ENCODE measurements around the gene PLEKHG5. TPM values are rescaled to one million over a fixed set of nuclear protein-coding genes. Genes with fewer than 3 reads are reported as not detected.

The PLEKHG5 gene
- total and polyA plus RNA-seq, 4 donors, result 0.28 to 1.9 (median 1.1) TPM

- TF ChIP-seq CTCF (IDR thresholded peaks at IDR 0.05; ENCODE audit: low read depth, low read length, missing input control) (no peak), JUND (IDR thresholded peaks at IDR 0.05) (no peak), FOXA2 (IDR thresholded peaks at IDR 0.05) (no peak)
Observed at GRCh38 chr1:6528492-6528891, 37.0 kb upstream of the PLEKHG5 start (continued).

- Histone ChIP-seq H3K27me3 (ENCODE audit: control insufficient read depth in 4 of 4, insufficient read depth in 4 of 4, low read length in 3 of 4) (no peaks in the 10 kb centered on the region), H3K4me1 (ENCODE audit: control insufficient read depth in 4 of 4, insufficient read depth in 4 of 4, low read length in 3 of 4) (no peaks in the 10 kb centered on the region), H3K36me3 (ENCODE audit: control insufficient read depth in 4 of 4, insufficient read depth in 3 of 4, low read depth in 1 of 4, low read length in 3 of 4) (peaks cover 20 to 41% (median 30%) of the 10 kb centered on the region in 4 donors), H3K4me3 (ENCODE audit: low read depth in 1 of 3, low read length in 3 of 3) (no peak overlapping the region), H3K9me3 (ENCODE audit: control insufficient read depth in 4 of 4, low read length in 3 of 4) (no peaks in the 10 kb centered on the region), H3K27ac (ENCODE audit: low read depth in 1 of 2, low read length in 2 of 2) (no peak overlapping the region), H3K9ac (ENCODE audit: low read depth in 1 of 2, low read length in 2 of 2) (no peak overlapping the region)
- DNase-seq (ENCODE audit: low spot score), result no peak
- 93% methylated on average over 11 of the region's 11 CpGs for WGBS
- no peak for TF ChIP-seq GABPA (IDR thresholded peaks at IDR 0.05 in 1 of 2, conservative IDR thresholded peaks at IDR 0.05 in 1 of 2)
- no peak for TF ChIP-seq NR2F2 (IDR thresholded peaks at IDR 0.05)
- TF ChIP-seq RXRA (IDR thresholded peaks at IDR 0.05), result no peak
- no peak for TF ChIP-seq ZBTB33 (IDR thresholded peaks at IDR 0.05)
- TF ChIP-seq YY1 (IDR thresholded peaks at IDR 0.05), result no peak
- no peak for TF ChIP-seq FOXA2 (IDR thresholded peaks at IDR 0.05)
- no peak for TF ChIP-seq TAF1 (conservative IDR thresholded peaks at IDR 0.05)
- TF ChIP-seq, protein P1, sequence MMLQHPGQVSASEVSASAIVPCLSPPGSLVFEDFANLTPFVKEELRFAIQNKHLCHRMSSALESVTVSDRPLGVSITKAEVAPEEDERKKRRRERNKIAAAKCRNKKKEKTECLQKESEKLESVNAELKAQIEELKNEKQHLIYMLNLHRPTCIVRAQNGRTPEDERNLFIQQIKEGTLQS (IDR thresholded peaks at IDR 0.05), result no peak
- no peak for TF ChIP-seq JUND (IDR thresholded peaks at IDR 0.05)
- TF ChIP-seq, protein P2, sequence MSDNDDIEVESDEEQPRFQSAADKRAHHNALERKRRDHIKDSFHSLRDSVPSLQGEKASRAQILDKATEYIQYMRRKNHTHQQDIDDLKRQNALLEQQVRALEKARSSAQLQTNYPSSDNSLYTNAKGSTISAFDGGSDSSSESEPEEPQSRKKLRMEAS (IDR thresholded peaks at IDR 0.05), result no peak
- no peak for TF ChIP-seq EGR1 (IDR thresholded peaks at IDR 0.05; ENCODE audit: low read depth in 2 of 2)
Observed at GRCh38 chr1:6526316-6526715, 34.8 kb upstream of the PLEKHG5 start.

DNA sequence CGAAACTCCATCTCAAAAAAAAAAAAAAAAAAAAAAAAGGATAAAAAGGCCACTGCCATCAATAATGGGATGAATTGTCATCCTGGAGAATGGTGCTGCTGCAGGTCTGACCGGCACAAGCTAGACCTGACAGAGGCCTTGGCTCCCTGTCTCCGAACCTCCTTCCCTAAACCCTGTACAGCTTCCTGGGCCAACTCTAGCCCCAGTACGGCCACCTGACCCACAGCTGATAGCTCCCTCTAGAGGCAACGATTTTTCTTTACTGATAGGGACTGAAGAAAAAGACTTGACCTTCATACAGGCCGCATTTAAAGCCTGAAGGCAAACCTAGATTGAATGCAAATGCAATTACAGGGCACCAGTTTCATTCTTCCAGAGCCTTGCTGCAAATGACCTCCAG, 32.1 kb upstream of the PLEKHG5 start:
- peak; percentile 60 to 76 for TF ChIP-seq RAD21 (IDR thresholded peaks at IDR 0.05)
- no peak for TF ChIP-seq ZBTB33 (IDR thresholded peaks at IDR 0.05)
- TF ChIP-seq, protein P1 (IDR thresholded peaks at IDR 0.05), result no peak
- TF ChIP-seq FOXA1 (IDR thresholded peaks at IDR 0.05), result no peak
- TF ChIP-seq JUND (IDR thresholded peaks at IDR 0.05), result no peak
- TF ChIP-seq HNF4G (IDR thresholded peaks at IDR 0.05), result no peak
- TF ChIP-seq NR2F2 (IDR thresholded peaks at IDR 0.05), result no peak
- no peak for TF ChIP-seq GABPA (IDR thresholded peaks at IDR 0.05 in 1 of 2, conservative IDR thresholded peaks at IDR 0.05 in 1 of 2)
- TF ChIP-seq HNF4A (conservative IDR thresholded peaks at IDR 0.05), result no peak
- peak; percentile 33 for TF ChIP-seq CTCF (IDR thresholded peaks at IDR 0.05; ENCODE audit: low read depth, low read length, missing input control)
- H3K36me3 ChIP-seq (ENCODE audit: control insufficient read depth in 4 of 4, insufficient read depth in 3 of 4, low read depth in 1 of 4, low read length in 3 of 4), result peaks cover 17 to 27% (median 22%) of the 10 kb centered on the region in 4 donors
- H3K9me3 ChIP-seq (ENCODE audit: control insufficient read depth in 4 of 4, low read length in 3 of 4), result no peaks in the 10 kb centered on the region
- 53% methylated on average over 6 of the region's 6 CpGs for WGBS
- no peak overlapping the region for H3K9ac ChIP-seq (ENCODE audit: low read depth in 1 of 2, low read length in 2 of 2)
- DNase-seq (ENCODE audit: low spot score), result no peak
- H3K27me3 ChIP-seq (ENCODE audit: control insufficient read depth in 4 of 4, insufficient read depth in 4 of 4, low read length in 3 of 4), result no peaks in the 10 kb centered on the region
- no peak overlapping the region for H3K27ac ChIP-seq (ENCODE audit: low read depth in 1 of 2, low read length in 2 of 2)
- peaks cover 0 to 7% (median 0%) of the 10 kb centered on the region in 4 donors for H3K4me1 ChIP-seq (ENCODE audit: control insufficient read depth in 4 of 4, insufficient read depth in 4 of 4, low read length in 3 of 4)
- no peak overlapping the region for H3K4me3 ChIP-seq (ENCODE audit: low read depth in 1 of 3, low read length in 3 of 3)
